SK-N-SH treated with all-trans-retinoic acid at 6 μM for 48 hours (cell line): ENCODE results near the gene SASH1.

Experiments
- ATAC-seq: fragments of 200-7000 bp; cut with Tn5 transposase; 3 replicates; pipeline ENCODE4 v1.9.1; 2020; ENCODE audit warnings: mild to moderate bottlenecking, moderate library complexity
- ARNTL ChIP-seq: fragments of 450-650 bp; formaldehyde crosslinking; IDR thresholded peaks from 2 replicates; pipeline ENCODE4 v1.5.0; 2020; ENCODE audit warnings: low read depth, mild to moderate bottlenecking, moderate library complexity, borderline replicate concordance
- BACH2 ChIP-seq: fragments of 250-450 bp; sonication (Bioruptor Pico); IDR thresholded peaks from 2 replicates; pipeline ENCODE4 v1.9.0; 2021; ENCODE audit warnings: mild to moderate bottlenecking, borderline replicate concordance
- CREB5 ChIP-seq: fragments of 250-450 bp; sonication (Bioruptor Pico); IDR thresholded peaks from 2 replicates; pipeline ENCODE4 v1.5.1; 2020; ENCODE audit warnings: low read depth, mild to moderate bottlenecking, moderate library complexity
- CSDC2 ChIP-seq: fragments of 250-450 bp; sonication (Bioruptor Pico); IDR thresholded peaks from 2 replicates; pipeline ENCODE4 v1.5.0; 2020; ENCODE audit warnings: mild to moderate bottlenecking, moderate library complexity
- GLIS3 ChIP-seq: fragments of 250-450 bp; sonication (Bioruptor Pico); IDR thresholded peaks from 2 replicates; pipeline ENCODE4 v1.5.0; 2020; ENCODE audit warnings: mild to moderate bottlenecking, moderate library complexity
- ISL1 ChIP-seq: fragments of 250-450 bp; sonication (Bioruptor Pico); IDR thresholded peaks from 2 replicates; pipeline ENCODE4 v2.1.2; 2022; ENCODE audit warnings: mild to moderate bottlenecking, moderate library complexity
- OSR1 ChIP-seq: fragments of 250-450 bp; sonication (Bioruptor Pico); IDR thresholded peaks from 2 replicates; pipeline ENCODE4 v1.8.0; 2022; ENCODE audit warnings: moderate library complexity, mild to moderate bottlenecking, inconsistent platforms
- PATZ1 ChIP-seq: fragments of 250-450 bp; sonication (Bioruptor Pico); IDR thresholded peaks from 2 replicates; pipeline ENCODE4 v1.8.0; 2020; ENCODE audit warnings: mild to moderate bottlenecking, moderate library complexity, borderline replicate concordance
- POU6F1 ChIP-seq: fragments of 250-450 bp; sonication (Bioruptor Pico); IDR thresholded peaks from 2 replicates; pipeline ENCODE4 v1.8.0; 2021; ENCODE audit warnings: low read depth, mild to moderate bottlenecking, moderate library complexity, borderline replicate concordance
- PPARA ChIP-seq: fragments of 250-450 bp; sonication (Bioruptor Pico); IDR thresholded peaks from 2 replicates; pipeline ENCODE4 v1.5.0; 2020; ENCODE audit warnings: mild to moderate bottlenecking, borderline replicate concordance
- RARB ChIP-seq: fragments of 250-450 bp; sonication (Bioruptor Pico); IDR thresholded peaks from 2 replicates; pipeline ENCODE4 v1.8.0; 2021; ENCODE audit warnings: mild to moderate bottlenecking, moderate library complexity
- SNAI2 ChIP-seq: fragments of 250-450 bp; sonication (Bioruptor Pico); IDR thresholded peaks from 2 replicates; pipeline ENCODE4 v1.5.0; 2020; ENCODE audit warnings: mild to moderate bottlenecking, moderate library complexity
- TCF4 ChIP-seq: fragments of 250-450 bp; sonication (Bioruptor Pico); IDR thresholded peaks from 2 replicates; pipeline ENCODE4 v1.8.0; 2021; ENCODE audit warnings: mild to moderate bottlenecking, moderate library complexity, borderline replicate concordance
- TOX ChIP-seq: fragments of 250-450 bp; sonication (Bioruptor Pico); IDR thresholded peaks from 2 replicates; pipeline ENCODE4 v1.8.0; 2021; ENCODE audit warnings: mild to moderate bottlenecking, moderate library complexity, borderline replicate concordance
- TSHZ2 ChIP-seq: fragments of 250-450 bp; sonication (Bioruptor Pico); IDR thresholded peaks from 2 replicates; pipeline ENCODE4 v1.5.0; 2020; ENCODE audit warnings: mild to moderate bottlenecking, moderate library complexity
- ZC3H10 ChIP-seq: fragments of 250-450 bp; sonication (Bioruptor Pico); IDR thresholded peaks from 2 replicates; pipeline ENCODE4 v1.5.1; 2021; ENCODE audit warnings: mild to moderate bottlenecking, moderate library complexity
- ZFP30 ChIP-seq: fragments of 450-650 bp; formaldehyde crosslinking; IDR thresholded peaks from 2 replicates; pipeline ENCODE4 v1.5.0; 2022; ENCODE audit warnings: mild to moderate bottlenecking, moderate library complexity
- ZNF565 ChIP-seq: fragments of 450-650 bp; formaldehyde crosslinking; conservative IDR thresholded peaks from 2 replicates; pipeline ENCODE4 v1.5.0; 2020; ENCODE audit warnings: low read depth, mild to moderate bottlenecking, moderate library complexity
- ZNF8 ChIP-seq: fragments of 450-650 bp; formaldehyde crosslinking; IDR thresholded peaks from 2 replicates; pipeline ENCODE4 v1.5.0; 2020; ENCODE audit warnings: mild to moderate bottlenecking, moderate library complexity
- TF ChIP-seq, protein P1 (sequence below): fragments of 250-450 bp; sonication (Bioruptor Pico); IDR thresholded peaks from 2 replicates; pipeline ENCODE4 v1.5.1; 2021; ENCODE audit warnings: mild to moderate bottlenecking, moderate library complexity

The SASH1 gene

GRCh38 chr6:148440016-148440415 lies 97.4 kb downstream of the SASH1 start:
- TF ChIP-seq ISL1 = no peak
- no peak for TF ChIP-seq CREB5 (CRISPR knock-in tag)
- TF ChIP-seq ARNTL (CRISPR knock-in tag) = no peak
- TF ChIP-seq TOX (CRISPR knock-in tag) = no peak
- TF ChIP-seq, all 23 proteins: peak for 0
- peak; percentile 13 for ATAC-seq

- ATAC-seq = peak; percentile 90
- TF ChIP-seq PPARA (CRISPR knock-in tag) (no peak), CREB5 (CRISPR knock-in tag) (no peak), GLIS3 (CRISPR knock-in tag) (no peak), RARB (no peak), TOX (CRISPR knock-in tag) (no peak), SNAI2 (CRISPR knock-in tag) (no peak), ZNF565 (CRISPR knock-in tag) (no peak), POU6F1 (CRISPR knock-in tag) (no peak), BACH2 (CRISPR knock-in tag) (no peak), TCF4 (no peak), ARNTL (CRISPR knock-in tag) (no peak), ISL1 (no peak), OSR1 (CRISPR knock-in tag) (no peak), PATZ1 (CRISPR knock-in tag) (no peak), ZFP30 (CRISPR knock-in tag) (no peak), ZC3H10 (CRISPR knock-in tag) (no peak), ZNF8 (CRISPR knock-in tag) (no peak), TSHZ2 (no peak), CSDC2 (no peak)
- TF ChIP-seq, protein P1, sequence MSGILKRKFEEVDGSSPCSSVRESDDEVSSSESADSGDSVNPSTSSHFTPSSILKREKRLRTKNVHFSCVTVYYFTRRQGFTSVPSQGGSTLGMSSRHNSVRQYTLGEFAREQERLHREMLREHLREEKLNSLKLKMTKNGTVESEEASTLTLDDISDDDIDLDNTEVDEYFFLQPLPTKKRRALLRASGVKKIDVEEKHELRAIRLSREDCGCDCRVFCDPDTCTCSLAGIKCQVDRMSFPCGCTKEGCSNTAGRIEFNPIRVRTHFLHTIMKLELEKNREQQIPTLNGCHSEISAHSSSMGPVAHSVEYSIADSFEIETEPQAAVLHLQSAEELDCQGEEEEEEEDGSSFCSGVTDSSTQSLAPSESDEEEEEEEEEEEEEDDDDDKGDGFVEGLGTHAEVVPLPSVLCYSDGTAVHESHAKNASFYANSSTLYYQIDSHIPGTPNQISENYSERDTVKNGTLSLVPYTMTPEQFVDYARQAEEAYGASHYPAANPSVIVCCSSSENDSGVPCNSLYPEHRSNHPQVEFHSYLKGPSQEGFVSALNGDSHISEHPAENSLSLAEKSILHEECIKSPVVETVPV (CRISPR knock-in tag) = no peak
These were observed 98.3 kb downstream of the SASH1 start for GRCh38 chr6:148440877-148441453.
